DMS 273 (cell line): ENCODE measurements around the gene NT5C3A.
A peak's percentile ranks its signal among the peaks of the same experiment; 100 is the strongest.
"Not testable (repeated sequence)": the region's sequence is repeated elsewhere in the genome, so short reads cannot be mapped to it uniquely, and the experiment has no call there.

Source experiments
- DNase-seq: peaks from one replicate; lab custom pipeline; 2025; ENCODE audit not compliant: unreplicated experiment; lab: John Stamatoyannopoulos, UW

Gene NT5C3A

GRCh38 chr7:33062023-33062781 lies at the start of gene NT5C3A:
TSS of gene NT5C3A (minus strand) at chr7:33062776. CDS start at chr7:33062705, 71 bp downstream.
- peak; percentile 83 for DNase-seq

- no peak for DNase-seq
Observed at GRCh38 chr7:33111614-33112013, 49.0 kb upstream of the NT5C3A start.

- peak; percentile 40 for DNase-seq
Observed at GRCh38 chr7:33109758-33110238, 47.2 kb upstream of the NT5C3A start.

- DNase-seq: peak; percentile 95
Observed at GRCh38 chr7:33109005-33109757, 46.6 kb upstream of the NT5C3A start, which contains the start of gene RP9. TSS of gene RP9 (minus strand) at chr7:33109404. CDS start at chr7:33109372, 32 bp downstream.

- DNase-seq: peak; percentile 79
Observed at GRCh38 chr7:33108554-33109004, 46.0 kb upstream of the NT5C3A start.

- DNase-seq: peak; percentile 75
Observed at GRCh38 chr7:33107136-33108066, 44.8 kb upstream of the NT5C3A start.

GRCh38 chr7:33101906-33102305 lies 39.3 kb upstream of the NT5C3A start:
- DNase-seq: no peak

- no peak for DNase-seq
Observed at GRCh38 chr7:33100770-33101169, 38.2 kb upstream of the NT5C3A start.

- DNase-seq: no peak
Observed at GRCh38 chr7:33099154-33099940, 36.8 kb upstream of the NT5C3A start.

GRCh38 chr7:33094745-33095275 lies 32.2 kb upstream of the NT5C3A start:
- not testable (repeated sequence) for DNase-seq

GRCh38 chr7:33093266-33093665 lies 30.7 kb upstream of the NT5C3A start:
- peak; percentile 44 for DNase-seq

- no peak for DNase-seq
Observed at GRCh38 chr7:33091641-33092191, 29.1 kb upstream of the NT5C3A start.

- no peak for DNase-seq
Observed at GRCh38 chr7:33091111-33091531, 28.5 kb upstream of the NT5C3A start.

GRCh38 chr7:33089142-33089541 lies 26.6 kb upstream of the NT5C3A start:
- DNase-seq: no peak

- DNase-seq: no peak
Observed at GRCh38 chr7:33087858-33088257, 25.3 kb upstream of the NT5C3A start.

- no peak for DNase-seq
Observed at GRCh38 chr7:33087356-33087755, 24.8 kb upstream of the NT5C3A start.

- no peak for DNase-seq
Observed at GRCh38 chr7:33079763-33080690, 17.5 kb upstream of the NT5C3A start.

GRCh38 chr7:33079096-33079495 lies 16.5 kb upstream of the NT5C3A start:
- DNase-seq: no peak
